GM12864 (cell line): Measurements from ENCODE around the gene MGST3.
"Not testable (repeated sequence)": the region's sequence is repeated elsewhere in the genome, so short reads cannot be mapped to it uniquely, and the experiment has no call there.

Experiments
- DNase-seq: peaks from one replicate; pipeline ENCODE4 v3.0.0-alpha.2; 2011; ENCODE audit warnings: low read depth
- H3K4me3 ChIP-seq: 2 replicates; pipeline ENCODE4 v1.5.1; 2011; ENCODE audit warnings: mild to moderate bottlenecking, low read depth, low read length, control low read depth
- TF ChIP-seq, protein P1 (sequence below): IDR thresholded peaks from 2 replicates; pipeline ENCODE4 v1.5.1; 2011; ENCODE audit warnings: low read depth, mild to moderate bottlenecking, moderate library complexity, low read length, control low read depth, inconsistent platforms; ENCODE audit errors: missing control alignments

Gene MGST3

DNA sequence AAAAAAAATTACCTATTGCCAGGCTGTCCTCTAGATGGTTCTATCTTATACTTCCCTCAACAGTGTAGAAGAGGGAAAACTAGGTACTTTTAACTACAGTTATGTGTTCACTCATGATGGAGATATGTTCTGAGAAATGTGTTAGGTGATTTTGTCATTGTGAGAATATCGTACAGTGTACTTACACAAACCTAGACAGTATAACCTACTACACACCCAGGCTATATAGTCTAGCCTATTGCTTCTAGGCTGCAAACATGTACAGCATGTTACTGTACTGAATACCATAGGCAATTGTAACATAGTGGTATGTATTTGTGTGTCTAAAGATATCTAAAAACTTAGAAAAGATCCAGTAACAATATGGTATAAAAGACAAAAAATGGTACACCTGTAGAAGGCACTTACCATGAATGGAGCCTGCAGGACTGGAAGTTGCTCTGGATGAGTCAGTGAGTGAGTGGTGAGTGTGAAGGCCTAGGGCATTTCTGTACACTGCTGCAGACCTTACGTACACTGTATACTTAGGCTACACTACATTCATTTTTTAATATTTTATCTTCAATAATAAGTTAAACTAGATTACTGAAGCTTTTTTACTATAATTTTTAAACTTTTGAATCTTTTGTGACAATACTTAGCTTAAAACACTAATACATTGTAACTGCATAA is 13.2 kb downstream of the MGST3 start:
- TF ChIP-seq, protein P1, sequence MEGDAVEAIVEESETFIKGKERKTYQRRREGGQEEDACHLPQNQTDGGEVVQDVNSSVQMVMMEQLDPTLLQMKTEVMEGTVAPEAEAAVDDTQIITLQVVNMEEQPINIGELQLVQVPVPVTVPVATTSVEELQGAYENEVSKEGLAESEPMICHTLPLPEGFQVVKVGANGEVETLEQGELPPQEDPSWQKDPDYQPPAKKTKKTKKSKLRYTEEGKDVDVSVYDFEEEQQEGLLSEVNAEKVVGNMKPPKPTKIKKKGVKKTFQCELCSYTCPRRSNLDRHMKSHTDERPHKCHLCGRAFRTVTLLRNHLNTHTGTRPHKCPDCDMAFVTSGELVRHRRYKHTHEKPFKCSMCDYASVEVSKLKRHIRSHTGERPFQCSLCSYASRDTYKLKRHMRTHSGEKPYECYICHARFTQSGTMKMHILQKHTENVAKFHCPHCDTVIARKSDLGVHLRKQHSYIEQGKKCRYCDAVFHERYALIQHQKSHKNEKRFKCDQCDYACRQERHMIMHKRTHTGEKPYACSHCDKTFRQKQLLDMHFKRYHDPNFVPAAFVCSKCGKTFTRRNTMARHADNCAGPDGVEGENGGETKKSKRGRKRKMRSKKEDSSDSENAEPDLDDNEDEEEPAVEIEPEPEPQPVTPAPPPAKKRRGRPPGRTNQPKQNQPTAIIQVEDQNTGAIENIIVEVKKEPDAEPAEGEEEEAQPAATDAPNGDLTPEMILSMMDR, result no peak
- no peak overlapping the region for H3K4me3 ChIP-seq
- DNase-seq, result no peak

DNA sequence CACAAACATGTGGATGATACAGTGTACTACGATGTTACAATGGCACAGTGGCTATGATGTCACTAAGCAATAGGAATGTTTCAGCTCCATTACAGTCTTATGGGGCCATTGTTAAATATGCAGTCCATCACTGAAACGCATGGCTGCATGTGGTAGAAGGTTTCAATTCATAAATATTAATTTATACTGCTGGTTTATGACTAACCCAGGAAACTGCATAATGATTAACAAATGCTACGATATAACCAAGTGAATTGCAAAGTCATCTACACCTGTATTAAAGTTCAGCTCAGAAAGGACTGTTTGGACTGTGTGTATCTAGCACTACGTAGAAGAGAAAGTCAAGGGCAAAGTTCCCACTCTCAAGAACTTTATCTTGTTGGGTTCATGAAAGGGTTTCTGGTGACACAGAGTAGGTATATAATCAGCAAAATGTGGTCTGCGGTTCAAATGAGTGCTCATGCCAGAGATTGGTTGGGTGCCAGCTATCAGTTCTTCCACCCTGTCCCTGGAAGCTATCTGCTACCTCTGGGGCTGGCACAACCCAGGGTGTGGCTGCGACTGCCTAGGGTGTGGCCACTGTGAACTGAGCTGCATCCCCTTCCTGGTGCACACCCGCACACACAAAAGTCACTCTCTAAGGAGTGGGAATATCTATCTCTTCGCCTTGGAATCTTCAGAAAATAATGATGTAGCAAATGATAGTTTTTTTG is 14.8 kb downstream of the MGST3 start:
- DNase-seq, result no peak
- TF ChIP-seq, protein P1, result no peak
- no peak overlapping the region for H3K4me3 ChIP-seq

DNA sequence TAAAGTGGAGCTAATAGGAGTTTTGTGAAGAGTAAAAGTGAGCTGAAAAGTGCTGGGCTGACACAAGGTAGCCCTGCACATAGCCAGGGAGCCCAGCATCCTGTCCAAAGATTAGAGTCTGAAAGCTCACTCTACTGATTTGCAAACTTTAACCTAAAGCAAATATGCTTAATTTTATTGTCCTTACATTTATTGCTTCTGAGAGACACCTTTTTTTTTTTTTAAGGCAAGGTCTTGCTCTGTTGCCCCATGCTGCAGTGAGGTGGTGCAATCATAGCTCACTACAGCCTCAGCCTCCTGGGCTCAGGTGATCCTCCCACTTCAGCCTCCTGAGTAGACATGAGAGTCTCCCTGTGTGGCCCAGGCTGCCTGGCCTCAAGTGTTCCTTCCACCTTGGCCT is 16.5 kb downstream of the MGST3 start:
- H3K4me3 ChIP-seq, result no peak overlapping the region
- TF ChIP-seq, protein P1, result no peak
- no peak for DNase-seq

DNA sequence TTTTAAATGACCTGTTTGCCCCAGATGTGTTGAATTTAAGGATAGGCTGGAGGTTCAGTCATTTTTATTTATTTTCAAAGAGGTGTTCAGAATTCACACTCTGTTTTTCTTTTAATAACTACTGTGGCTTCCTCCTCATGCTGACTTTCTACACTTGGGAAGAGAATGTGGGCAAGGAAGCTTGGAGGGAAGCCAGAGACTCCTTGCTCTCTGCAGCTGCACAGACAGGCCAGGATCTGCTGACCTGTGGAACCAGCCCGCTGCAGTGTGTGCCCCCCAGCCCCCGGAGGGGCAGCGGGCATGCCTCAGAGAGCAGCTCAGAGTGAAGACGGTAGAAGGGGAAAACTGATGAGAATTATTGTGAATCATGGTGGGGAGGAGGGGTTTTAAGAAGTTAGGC is 16.9 kb downstream of the MGST3 start:
- TF ChIP-seq, protein P1, result no peak

DNA sequence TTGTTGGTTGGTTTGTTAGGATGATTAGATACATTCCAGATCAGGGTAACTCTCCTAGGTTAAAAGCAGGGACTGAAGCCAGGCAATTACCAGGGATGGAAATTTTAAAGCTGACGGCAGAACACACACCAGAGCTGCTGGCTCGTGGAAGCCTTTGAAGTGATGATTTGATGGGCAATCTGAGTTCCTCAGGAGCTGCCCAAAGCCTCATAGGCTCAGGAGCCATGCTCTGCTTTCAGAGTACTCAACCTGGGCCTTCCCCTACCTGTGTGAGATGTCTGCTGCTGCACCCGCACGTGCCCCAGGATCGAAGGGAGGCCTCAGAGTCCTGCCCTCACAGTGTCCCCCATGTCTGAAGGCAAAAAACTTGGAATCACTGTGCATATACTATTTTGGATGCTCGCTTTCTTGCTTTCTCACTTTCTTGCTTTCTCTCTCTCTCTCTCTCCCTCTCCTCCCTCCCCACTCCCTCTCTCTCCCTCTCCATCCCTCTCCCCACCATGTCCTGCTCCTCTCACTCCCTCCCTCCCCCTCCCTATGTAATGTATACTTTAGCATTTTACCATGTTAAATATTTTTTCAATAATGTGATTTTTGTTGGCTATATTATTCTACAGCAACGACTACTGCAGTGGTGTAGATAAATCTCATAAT is 18.0 kb downstream of the MGST3 start:
- TF ChIP-seq, protein P1, result no peak
- H3K4me3 ChIP-seq, result no peak overlapping the region
- DNase-seq, result no peak

More for the DNA sequence above, 16.9 kb downstream of the MGST3 start:
- H3K4me3 ChIP-seq, result no peak overlapping the region
- DNase-seq, result no peak

DNA sequence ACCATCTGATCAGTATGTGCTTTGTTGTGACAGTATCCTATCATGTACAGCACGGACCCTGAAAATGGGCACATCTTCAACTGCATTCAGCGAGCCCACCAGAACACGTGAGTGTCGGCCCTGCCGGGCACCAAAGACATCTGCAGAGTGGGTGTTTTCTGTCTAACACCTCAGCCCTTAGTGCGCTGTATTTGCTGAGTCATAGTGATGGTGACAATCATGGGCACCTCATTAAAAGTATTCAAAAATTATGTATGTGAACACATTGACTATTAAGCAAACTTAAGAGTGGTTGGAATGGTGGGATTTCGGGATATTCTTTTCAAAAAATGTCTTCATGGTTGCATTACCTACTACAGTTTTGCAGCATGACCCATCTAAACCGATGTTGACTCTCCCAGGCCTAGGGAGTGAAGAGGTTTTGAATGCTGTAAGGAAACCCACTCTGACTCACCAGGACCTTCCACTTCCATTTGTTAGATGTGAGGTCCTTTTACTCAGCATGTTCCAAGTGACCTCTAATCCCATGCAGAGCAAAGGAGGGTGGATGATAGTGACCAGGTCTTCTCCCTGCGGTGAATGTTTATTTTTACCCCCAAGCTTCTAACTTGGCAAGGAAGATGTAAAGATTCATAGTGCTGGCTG is 20.1 kb downstream of the MGST3 start:
- no peak overlapping the region for H3K4me3 ChIP-seq
- TF ChIP-seq, protein P1, result no peak
- no peak for DNase-seq

DNA sequence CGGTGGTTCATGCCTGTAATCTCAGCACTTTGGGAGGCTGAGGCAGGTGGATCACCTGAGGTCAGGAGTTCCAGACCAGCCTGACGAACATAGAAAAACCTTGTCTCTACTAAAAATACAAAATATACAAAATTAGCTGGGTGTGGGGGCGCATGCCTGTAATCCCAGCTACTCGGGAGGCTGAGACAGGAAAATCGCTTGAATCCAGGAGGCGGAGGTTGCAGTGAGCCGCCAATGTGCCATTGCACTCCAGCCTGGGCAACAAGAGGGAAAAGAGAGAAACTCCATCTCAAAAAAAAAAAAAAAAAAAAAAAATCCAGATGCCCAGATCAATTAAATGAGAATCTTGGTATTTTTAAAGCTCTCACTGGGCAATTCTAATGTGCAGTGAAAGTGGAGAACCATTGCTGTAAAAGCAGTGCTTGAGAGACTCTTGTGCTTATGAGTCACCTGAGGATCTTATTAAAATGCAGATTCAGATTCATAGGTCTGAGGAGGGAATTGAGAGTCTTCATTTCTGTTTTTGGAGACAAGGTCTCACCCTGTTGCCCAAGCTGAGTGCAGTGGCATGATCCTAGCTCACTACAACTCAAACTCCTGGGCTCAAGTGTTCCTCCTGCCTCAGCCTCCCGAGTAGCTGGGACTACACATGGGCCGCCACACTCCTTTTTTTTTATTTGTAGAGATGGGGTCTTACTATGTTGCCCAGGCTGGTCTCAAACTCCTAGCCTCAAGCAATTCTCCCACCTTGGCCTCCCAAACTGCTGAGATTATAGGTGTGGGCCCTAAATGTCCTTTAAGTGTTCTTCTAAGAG is 27.9 kb downstream of the MGST3 start:
- not testable (repeated sequence) for DNase-seq, H3K4me3 ChIP-seq
